HEK293 (cell line): ENCODE data around the gene NAA80.

Experiments used
- CTCF ChIP-seq: fragments of 450-650 bp; formaldehyde crosslinking; IDR thresholded peaks from 2 replicates; pipeline ENCODE4 v1.5.1; 2016; ENCODE audit warnings: missing biosample characterization, missing genetic modification characterization
- KLF16 ChIP-seq: fragments of 450-650 bp; formaldehyde crosslinking; IDR thresholded peaks from 2 replicates; pipeline ENCODE4 v1.5.1; 2017; ENCODE audit warnings: missing biosample characterization, missing genetic modification characterization
- MYNN ChIP-seq: fragments of 450-650 bp; formaldehyde crosslinking; IDR thresholded peaks from 2 replicates; pipeline ENCODE4 v1.5.1; 2016; ENCODE audit warnings: missing biosample characterization, missing genetic modification characterization, borderline replicate concordance
- ZBTB48 ChIP-seq: fragments of 450-650 bp; formaldehyde crosslinking; IDR thresholded peaks from 2 replicates; pipeline ENCODE4 v1.5.1; 2016; ENCODE audit warnings: missing biosample characterization, missing genetic modification characterization
- ZNF280D ChIP-seq: fragments of 450-650 bp; formaldehyde crosslinking; IDR thresholded peaks from 2 replicates; pipeline ENCODE4 v1.5.1; 2016; ENCODE audit warnings: missing biosample characterization, missing genetic modification characterization
- ZNF311 ChIP-seq: fragments of 450-650 bp; formaldehyde crosslinking; IDR thresholded peaks from 2 replicates; pipeline ENCODE4 v1.5.1; 2017; ENCODE audit warnings: missing biosample characterization, missing genetic modification characterization, borderline replicate concordance
- ZNF692 ChIP-seq: fragments of 450-650 bp; formaldehyde crosslinking; IDR thresholded peaks from 2 replicates; pipeline ENCODE4 v1.5.1; 2016; ENCODE audit warnings: missing biosample characterization, missing genetic modification characterization
- ZNF707 ChIP-seq: fragments of 450-650 bp; formaldehyde crosslinking; IDR thresholded peaks from 2 replicates; pipeline ENCODE4 v1.5.1; 2016; ENCODE audit warnings: missing biosample characterization, missing genetic modification characterization

DNA sequence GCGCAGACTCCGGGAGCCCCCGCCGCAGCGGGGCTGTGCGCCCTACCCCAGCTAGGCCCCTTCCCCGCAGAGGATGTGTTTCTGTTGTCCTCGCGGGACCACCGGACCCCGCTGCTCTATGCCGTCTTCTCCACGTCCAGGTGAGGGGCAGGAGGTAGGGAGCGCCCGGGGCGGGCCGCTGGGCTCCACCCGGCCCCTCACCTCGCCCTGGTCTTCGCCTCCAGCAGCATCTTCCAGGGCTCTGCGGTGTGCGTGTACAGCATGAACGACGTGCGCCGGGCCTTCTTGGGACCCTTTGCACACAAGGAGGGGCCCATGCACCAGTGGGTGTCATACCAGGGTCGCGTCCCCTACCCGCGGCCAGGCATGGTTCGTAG lies 25.5 kb downstream of the NAA80 start:
- TF ChIP-seq CTCF (tag by site-specific recombination) (no peak), ZBTB48 (tag by site-specific recombination) (no peak), ZNF692 (tag by site-specific recombination) (no peak), ZNF311 (tag by site-specific recombination) (no peak), ZNF280D (tag by site-specific recombination) (no peak), MYNN (tag by site-specific recombination) (no peak), KLF16 (tag by site-specific recombination) (no peak), ZNF707 (no peak)
